H1 (cell line): ENCODE data around the gene KLRF1. TPM values are rescaled to one million over a fixed set of nuclear protein-coding genes. Genes with fewer than 3 reads are reported as not detected.

Source experiments
- polyA plus RNA-seq, 7 experiments: library from polyadenylated mRNA; depleted of rRNA in 3 of 7; stranded (reverse) in 5 of 7; unstranded in 2 of 7; fragments of >200 nt in 5 of 7; fragments of 200-250 nt in 2 of 7; gene quantifications; 1 replicate in 5 of 7; 2 replicates in 1 of 7; 4 replicates in 1 of 7; pipeline versions ENCODE4 v1.2.1 to v1.2.3, GENCODE V29; 2011 to 2013; ENCODE audit warnings: missing spikeins in 2 of 7, mixed read lengths in 2 of 7
- total RNA-seq: library from RNA; stranded (reverse); fragmentation: NEBNext Ultra II Directional; extraction: Animal tissue kit (Norgen Biotek cat#: 25700); gene quantifications from 2 replicates; pipeline ENCODE4 v1.2.1, GENCODE V29; 2021
- TF ChIP-seq, protein P1 (sequence below): fragments of 300-600 bp; sonication (generic); IDR thresholded peaks from 2 replicates; pipeline ENCODE4 v1.7.1; 2012; ENCODE audit warnings: low read length, moderate library complexity, mild to moderate bottlenecking, inconsistent platforms; ENCODE audit not compliant: insufficient replicate concordance

Gene KLRF1
- total and polyA plus RNA-seq, 2 of the 8 experiments (the other 6 are each of a cell fraction or from before 2014, with no cell fraction given) = not detected

DNA sequence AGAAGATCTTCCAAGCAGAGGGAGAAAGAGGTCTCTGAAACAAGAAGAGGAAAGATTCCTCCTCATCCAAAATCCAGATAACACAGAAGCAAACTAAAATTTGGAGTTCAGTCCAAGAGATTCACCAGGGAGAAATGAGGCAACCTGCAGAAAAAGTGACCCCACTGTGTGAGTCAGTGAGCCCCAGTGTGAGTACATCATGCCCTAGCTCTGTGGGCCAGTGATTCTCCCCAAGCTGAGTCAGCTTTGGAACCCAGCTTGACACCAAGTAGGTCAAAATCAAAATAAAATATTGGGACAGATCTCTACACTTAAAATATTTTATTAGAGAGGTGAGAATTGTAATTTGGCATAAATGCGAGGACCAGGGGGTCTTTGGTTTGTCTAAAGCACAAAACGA, 24.6 kb downstream of the KLRF1 start (continued):
- TF ChIP-seq, protein P1, sequence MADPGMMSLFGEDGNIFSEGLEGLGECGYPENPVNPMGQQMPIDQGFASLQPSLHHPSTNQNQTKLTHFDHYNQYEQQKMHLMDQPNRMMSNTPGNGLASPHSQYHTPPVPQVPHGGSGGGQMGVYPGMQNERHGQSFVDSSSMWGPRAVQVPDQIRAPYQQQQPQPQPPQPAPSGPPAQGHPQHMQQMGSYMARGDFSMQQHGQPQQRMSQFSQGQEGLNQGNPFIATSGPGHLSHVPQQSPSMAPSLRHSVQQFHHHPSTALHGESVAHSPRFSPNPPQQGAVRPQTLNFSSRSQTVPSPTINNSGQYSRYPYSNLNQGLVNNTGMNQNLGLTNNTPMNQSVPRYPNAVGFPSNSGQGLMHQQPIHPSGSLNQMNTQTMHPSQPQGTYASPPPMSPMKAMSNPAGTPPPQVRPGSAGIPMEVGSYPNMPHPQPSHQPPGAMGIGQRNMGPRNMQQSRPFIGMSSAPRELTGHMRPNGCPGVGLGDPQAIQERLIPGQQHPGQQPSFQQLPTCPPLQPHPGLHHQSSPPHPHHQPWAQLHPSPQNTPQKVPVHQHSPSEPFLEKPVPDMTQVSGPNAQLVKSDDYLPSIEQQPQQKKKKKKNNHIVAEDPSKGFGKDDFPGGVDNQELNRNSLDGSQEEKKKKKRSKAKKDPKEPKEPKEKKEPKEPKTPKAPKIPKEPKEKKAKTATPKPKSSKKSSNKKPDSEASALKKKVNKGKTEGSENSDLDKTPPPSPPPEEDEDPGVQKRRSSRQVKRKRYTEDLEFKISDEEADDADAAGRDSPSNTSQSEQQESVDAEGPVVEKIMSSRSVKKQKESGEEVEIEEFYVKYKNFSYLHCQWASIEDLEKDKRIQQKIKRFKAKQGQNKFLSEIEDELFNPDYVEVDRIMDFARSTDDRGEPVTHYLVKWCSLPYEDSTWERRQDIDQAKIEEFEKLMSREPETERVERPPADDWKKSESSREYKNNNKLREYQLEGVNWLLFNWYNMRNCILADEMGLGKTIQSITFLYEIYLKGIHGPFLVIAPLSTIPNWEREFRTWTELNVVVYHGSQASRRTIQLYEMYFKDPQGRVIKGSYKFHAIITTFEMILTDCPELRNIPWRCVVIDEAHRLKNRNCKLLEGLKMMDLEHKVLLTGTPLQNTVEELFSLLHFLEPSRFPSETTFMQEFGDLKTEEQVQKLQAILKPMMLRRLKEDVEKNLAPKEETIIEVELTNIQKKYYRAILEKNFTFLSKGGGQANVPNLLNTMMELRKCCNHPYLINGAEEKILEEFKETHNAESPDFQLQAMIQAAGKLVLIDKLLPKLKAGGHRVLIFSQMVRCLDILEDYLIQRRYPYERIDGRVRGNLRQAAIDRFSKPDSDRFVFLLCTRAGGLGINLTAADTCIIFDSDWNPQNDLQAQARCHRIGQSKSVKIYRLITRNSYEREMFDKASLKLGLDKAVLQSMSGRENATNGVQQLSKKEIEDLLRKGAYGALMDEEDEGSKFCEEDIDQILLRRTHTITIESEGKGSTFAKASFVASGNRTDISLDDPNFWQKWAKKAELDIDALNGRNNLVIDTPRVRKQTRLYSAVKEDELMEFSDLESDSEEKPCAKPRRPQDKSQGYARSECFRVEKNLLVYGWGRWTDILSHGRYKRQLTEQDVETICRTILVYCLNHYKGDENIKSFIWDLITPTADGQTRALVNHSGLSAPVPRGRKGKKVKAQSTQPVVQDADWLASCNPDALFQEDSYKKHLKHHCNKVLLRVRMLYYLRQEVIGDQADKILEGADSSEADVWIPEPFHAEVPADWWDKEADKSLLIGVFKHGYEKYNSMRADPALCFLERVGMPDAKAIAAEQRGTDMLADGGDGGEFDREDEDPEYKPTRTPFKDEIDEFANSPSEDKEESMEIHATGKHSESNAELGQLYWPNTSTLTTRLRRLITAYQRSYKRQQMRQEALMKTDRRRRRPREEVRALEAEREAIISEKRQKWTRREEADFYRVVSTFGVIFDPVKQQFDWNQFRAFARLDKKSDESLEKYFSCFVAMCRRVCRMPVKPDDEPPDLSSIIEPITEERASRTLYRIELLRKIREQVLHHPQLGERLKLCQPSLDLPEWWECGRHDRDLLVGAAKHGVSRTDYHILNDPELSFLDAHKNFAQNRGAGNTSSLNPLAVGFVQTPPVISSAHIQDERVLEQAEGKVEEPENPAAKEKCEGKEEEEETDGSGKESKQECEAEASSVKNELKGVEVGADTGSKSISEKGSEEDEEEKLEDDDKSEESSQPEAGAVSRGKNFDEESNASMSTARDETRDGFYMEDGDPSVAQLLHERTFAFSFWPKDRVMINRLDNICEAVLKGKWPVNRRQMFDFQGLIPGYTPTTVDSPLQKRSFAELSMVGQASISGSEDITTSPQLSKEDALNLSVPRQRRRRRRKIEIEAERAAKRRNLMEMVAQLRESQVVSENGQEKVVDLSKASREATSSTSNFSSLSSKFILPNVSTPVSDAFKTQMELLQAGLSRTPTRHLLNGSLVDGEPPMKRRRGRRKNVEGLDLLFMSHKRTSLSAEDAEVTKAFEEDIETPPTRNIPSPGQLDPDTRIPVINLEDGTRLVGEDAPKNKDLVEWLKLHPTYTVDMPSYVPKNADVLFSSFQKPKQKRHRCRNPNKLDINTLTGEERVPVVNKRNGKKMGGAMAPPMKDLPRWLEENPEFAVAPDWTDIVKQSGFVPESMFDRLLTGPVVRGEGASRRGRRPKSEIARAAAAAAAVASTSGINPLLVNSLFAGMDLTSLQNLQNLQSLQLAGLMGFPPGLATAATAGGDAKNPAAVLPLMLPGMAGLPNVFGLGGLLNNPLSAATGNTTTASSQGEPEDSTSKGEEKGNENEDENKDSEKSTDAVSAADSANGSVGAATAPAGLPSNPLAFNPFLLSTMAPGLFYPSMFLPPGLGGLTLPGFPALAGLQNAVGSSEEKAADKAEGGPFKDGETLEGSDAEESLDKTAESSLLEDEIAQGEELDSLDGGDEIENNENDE = no peak
- TF ChIP-seq, all 59 proteins: peak for 0
